NCI-H1694 (cell line): ENCODE results near the gene ADGRD2.

ENCODE experiments used
- DNase-seq: peaks from one replicate; lab custom pipeline; 2025; lab: John Stamatoyannopoulos, UW

Gene ADGRD2

GRCh38 chr9:124479947-124480620, 29.8 kb downstream of the ADGRD2 start:
- no peak for DNase-seq

- DNase-seq: no peak
Observed at GRCh38 chr9:124480621-124480981, 30.4 kb downstream of the ADGRD2 start.

- DNase-seq: no peak
Observed at GRCh38 chr9:124481115-124481514, 30.9 kb downstream of the ADGRD2 start.

- no peak for DNase-seq
Observed at GRCh38 chr9:124482431-124483031, 32.3 kb downstream of the ADGRD2 start.

GRCh38 chr9:124483481-124483880, 33.2 kb downstream of the ADGRD2 start:
- no peak for DNase-seq

DNA sequence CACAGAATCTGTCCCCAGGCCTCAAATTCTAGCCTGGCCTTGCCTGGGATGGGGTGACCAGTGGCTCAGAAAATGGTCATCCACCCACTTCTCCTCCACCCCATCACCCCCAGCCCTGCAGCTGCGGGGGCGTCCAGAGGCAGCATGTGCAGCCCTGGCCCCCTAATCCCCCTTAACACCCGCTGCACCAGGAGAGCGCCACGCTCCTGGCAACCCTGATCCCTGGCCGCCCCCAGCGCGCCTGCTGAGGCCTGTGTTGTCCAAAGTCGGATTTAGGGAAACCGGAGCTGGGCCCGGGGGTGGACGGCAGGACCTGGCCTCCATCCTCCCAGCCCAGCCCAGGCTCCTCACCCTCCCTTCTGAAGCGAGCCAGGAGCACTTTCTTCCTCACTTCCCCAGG, 35.0 kb downstream of the ADGRD2 start:
- no peak for DNase-seq

- no peak for DNase-seq
Observed at GRCh38 chr9:124485936-124486335, 35.7 kb downstream of the ADGRD2 start.

GRCh38 chr9:124486778-124487259, 36.6 kb downstream of the ADGRD2 start:
- no peak for DNase-seq

GRCh38 chr9:124487260-124488182, 37.3 kb downstream of the ADGRD2 start:
- DNase-seq: no peak

- DNase-seq: no peak
Observed at GRCh38 chr9:124488641-124489210, 38.5 kb downstream of the ADGRD2 start.

- DNase-seq: no peak
Observed at GRCh38 chr9:124489222-124489621, 39.0 kb downstream of the ADGRD2 start.

DNA sequence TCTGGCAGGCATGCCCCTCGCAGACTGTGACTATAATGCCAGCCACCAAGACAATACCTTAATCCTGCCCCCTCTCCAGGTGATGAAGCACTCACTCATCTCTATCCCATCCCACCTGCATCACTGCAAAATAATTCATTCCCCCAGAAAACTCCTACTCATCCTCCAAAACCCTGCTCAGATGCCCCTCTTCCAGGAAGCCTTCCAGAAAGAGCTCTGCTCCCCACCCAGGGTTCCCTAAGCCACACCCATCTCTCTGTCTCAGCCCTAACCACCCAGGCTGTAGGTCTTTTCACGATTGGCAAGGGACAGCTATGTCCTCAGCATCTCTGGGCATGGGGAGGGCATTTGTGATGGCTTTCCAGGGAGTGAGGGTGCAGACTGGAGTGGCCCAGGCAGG, 39.8 kb downstream of the ADGRD2 start:
- no peak for DNase-seq

GRCh38 chr9:124491049-124491975, 41.1 kb downstream of the ADGRD2 start:
- DNase-seq: no peak

- no peak for DNase-seq
Observed at GRCh38 chr9:124492818-124493217, 42.6 kb downstream of the ADGRD2 start.

DNA sequence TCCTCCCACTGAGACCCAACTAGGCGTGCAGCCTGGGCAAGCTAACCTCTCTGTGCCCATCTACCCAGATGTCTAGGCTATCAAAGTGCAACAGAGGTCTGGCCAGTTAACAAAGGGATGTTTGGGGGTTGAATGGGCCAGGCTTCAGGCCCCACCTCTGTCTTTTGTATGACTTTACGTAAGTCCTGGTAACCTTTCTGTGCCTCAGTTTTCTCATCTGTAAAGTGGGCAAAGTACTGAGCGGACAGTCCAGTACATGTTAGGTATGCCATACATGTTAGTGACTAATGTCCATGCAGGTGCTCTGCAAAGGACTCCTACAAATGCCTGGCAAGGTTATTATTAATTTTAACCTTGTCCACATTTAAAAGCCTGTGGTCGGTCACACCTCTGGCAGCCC, 43.0 kb downstream of the ADGRD2 start:
- DNase-seq: no peak

DNA sequence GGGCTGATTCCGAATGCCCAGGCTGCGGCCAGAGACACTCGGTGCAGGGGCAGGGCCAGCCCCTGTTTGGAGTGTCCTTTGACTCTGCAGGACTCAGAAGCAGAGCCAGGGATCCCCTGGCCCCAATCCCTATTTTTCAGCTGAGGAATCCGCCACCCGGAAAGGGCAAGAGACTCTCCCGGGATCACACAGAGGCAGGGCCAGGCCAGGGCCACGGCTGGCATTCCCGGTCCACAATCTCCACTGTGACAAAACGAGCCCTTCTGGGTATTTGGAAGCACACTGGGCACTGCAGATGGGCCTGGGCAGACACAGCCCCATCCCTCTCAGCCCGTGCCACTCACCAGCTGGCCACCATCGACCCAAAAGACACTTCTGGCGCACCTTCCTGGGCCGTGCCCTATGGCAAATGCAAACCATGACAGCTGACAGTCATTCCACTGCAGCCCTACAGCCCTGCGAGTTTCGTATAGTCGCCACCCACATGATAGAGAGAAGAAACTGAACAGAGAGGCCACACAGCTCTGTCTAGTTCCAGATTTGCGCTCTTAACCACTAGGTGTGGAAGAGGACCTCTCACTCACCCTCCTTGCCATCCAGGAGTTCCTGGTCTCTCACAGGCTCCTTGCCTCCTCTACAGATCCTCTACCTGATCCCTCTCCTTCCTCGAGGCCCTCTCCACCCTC, 43.7 kb downstream of the ADGRD2 start:
- DNase-seq: no peak

- no peak for DNase-seq
Observed at GRCh38 chr9:124495126-124496074, 45.1 kb downstream of the ADGRD2 start.

DNA sequence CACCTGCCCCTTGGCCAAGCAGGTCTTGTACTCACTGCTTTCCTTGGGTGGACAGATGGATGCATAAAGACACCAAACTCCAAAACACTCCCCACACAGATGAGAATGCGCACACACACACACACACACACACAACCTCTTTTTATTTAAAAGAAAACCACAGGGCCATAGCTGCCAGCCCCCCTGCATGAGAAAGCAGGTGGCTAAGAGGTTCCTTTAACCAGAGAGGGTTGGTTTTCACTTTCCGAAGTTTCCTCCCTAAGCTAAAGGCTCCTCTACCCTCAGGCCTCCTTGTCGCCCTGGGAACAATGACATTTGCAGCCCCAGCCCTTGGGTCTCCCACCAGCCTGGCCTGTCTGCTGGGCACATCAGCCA, 45.8 kb downstream of the ADGRD2 start:
- no peak for DNase-seq

DNA sequence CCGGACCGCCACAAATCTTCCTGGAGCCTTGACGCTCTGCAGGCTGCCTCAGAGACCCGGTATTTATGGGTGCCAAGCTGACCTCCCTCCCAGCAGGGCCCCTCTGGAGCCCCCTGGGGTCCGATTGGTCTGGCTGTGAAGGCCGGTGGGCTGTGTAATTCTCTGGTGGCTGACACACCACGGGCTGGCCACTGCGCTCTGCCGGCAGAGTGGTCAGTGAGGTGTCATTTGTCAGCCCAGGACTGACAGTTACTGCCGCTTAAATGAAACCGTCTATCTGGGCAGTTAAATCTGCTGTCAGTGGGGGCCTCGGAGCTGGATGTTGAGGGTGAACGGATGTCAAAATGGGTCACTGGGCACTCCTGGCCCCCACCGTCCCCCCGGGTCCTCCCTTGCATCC, 46.2 kb downstream of the ADGRD2 start:
- DNase-seq: no peak

DNA sequence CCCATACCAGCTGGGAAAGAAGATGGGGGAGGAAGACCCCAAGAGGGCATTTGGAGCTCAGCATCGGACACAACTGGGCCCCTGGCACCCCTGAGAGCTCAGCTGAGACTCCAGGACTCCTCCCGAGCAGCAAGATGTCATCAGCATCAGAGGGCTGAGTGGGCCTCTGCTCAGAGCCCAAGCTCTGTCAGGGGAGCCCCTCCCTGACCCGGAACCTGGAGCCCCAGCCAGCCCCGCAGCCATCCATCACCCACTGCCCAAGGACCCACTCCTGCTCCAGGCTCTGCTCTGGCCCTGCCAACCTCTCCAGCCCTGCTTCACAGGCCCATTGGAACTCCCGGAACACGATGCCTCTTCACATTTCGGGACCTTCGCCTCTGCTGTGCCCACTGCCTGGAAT, 47.2 kb downstream of the ADGRD2 start:
- DNase-seq: no peak
